H7 (cell line): ENCODE results near the gene SLC7A10. TPM values are rescaled to one million over a fixed set of nuclear protein-coding genes. Genes with fewer than 3 reads are reported as not detected.
A peak's percentile ranks its signal among the peaks of the same experiment; 100 is the strongest.
"Not testable (repeated sequence)": the region's sequence is repeated elsewhere in the genome, so short reads cannot be mapped to it uniquely, and the experiment has no call there.

Source experiments
- DNase-seq: peaks from one replicate; pipeline ENCODE4 v3.0.0; 2012
- H3K27me3 ChIP-seq: 2 replicates; pipeline ENCODE4 v1.6.0; 2011; ENCODE audit warnings: mild to moderate bottlenecking, low read length; ENCODE audit not compliant: control insufficient read depth, insufficient read depth
- H3K36me3 ChIP-seq: replicated peaks from 2 replicates; pipeline ENCODE4 v1.5.1; 2011; ENCODE audit warnings: low read length; ENCODE audit not compliant: control insufficient read depth, insufficient read depth
- H3K4me3 ChIP-seq: 2 replicates; pipeline ENCODE4 v1.5.1; 2011; ENCODE audit warnings: low read depth, mild to moderate bottlenecking, control low read depth, low read length, moderate library complexity; ENCODE audit not compliant: insufficient read depth
- total RNA-seq: library from RNA; depleted of rRNA; stranded (reverse); fragments of >200 nt; shearing (Covaris generic); gene quantifications from 2 replicates; pipeline ENCODE4 v1.2.3, GENCODE V29; 2014

SLC7A10 gene
- total RNA-seq, 1 experiment from 2014 or later: 3.0 TPM

DNA sequence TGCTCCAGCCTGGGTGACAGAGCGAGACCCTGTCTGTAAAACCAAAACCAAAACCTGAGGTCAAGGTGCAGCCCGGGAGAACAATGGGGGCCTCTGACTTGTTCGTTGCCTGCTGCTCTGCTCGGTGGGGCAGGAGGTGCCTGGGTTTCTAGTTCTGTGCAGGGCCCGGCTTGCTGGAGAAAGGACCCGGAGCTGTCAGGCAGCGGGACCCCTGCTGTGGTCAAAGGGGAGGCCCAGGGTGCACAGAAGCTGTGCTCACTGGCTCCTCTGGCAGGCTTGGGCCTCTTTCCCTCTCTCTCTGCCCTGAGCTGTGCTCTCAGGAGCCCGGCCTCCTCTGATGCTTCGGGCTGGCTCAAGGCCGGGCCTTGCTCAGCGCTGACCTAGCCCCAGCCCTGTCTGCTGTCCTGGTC lies 28.1 kb downstream of the SLC7A10 start:
- peaks cover 10% of the 10 kb centered on the region for H3K27me3 ChIP-seq
- no peak overlapping the region for H3K4me3 ChIP-seq
- peak; percentile 45 for DNase-seq
- peaks cover 2% of the 10 kb centered on the region for H3K36me3 ChIP-seq

DNA sequence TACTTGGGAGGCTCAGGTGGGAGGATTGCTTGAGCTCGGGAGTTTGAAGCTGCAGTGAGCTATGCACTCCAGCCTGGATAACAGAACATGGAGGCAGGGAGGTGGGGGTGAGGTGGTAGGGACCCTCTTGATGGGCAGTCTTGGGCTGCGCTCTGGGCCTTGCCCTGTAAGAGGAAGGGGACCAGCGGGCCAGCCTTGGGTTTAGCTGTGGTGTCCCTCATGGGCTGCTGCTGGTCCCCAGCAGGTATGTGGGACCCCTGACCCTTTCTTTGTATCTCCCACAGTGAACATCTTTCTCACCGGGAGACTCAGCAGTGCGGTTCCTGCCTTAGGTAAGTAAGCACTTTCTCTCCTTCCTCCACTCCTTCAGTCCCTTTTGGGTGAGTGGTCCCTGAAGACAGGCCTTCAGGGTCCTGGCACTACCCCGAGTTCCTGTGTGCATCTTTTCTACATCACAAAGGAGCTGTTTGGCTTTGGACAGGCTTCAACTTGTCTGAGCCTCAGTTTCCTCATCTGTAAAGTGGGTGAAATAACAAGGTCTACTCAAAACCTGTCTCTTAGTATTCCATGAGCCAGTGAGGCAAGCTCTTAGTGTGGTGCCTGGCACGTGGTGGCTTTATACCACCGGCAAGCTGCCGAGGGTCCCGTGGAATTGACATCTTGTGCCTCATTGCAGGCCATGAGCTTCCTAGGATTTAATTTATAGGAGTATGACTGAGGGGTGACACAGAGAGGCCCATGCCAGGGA lies 29.0 kb downstream of the SLC7A10 start:
- peak; percentile 19 for DNase-seq
- no peak overlapping the region for H3K4me3 ChIP-seq
- H3K36me3 ChIP-seq: peaks cover 2% of the 10 kb centered on the region
- H3K27me3 ChIP-seq: peaks cover 10% of the 10 kb centered on the region

DNA sequence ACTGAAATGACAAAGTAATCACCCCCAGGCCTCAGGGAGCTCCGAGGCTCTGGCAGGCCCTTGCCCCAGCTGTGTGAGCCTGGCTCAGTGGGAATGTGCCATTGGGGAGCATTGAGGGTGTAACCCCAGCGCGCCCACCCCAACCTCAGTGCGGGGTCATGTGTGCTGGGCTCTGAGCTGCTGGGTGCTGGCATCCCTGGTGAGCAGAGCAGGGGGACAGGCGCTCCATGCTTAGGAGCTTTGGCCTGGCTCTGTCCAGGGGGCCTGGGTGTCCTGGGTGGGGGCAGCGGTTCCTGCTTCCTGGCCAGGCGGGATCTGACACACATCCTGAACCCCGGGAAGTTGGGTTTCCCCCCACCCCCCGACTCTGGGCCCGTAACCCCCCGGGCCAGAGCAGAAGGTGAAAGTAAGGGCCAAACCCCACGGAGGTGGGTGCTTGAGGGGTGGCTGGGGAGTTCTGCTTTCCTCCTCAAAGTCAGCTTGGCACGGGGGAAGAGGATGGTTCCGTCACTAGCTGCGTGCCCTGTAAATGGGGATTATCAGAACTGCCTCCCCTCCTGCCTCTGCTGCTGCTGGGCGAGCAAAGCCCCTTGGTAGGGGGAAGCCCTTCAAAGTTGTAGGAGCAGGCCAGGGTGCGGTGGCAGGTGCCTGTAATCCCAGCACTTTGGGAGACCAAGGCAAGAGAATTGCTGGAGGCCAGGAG lies 29.9 kb downstream of the SLC7A10 start:
- Histone ChIP-seq H3K27me3 (peaks cover 10% of the 10 kb centered on the region), H3K36me3 (peaks cover 2% of the 10 kb centered on the region), H3K4me3 (no peak overlapping the region)
- peak; percentile 38 for DNase-seq

DNA sequence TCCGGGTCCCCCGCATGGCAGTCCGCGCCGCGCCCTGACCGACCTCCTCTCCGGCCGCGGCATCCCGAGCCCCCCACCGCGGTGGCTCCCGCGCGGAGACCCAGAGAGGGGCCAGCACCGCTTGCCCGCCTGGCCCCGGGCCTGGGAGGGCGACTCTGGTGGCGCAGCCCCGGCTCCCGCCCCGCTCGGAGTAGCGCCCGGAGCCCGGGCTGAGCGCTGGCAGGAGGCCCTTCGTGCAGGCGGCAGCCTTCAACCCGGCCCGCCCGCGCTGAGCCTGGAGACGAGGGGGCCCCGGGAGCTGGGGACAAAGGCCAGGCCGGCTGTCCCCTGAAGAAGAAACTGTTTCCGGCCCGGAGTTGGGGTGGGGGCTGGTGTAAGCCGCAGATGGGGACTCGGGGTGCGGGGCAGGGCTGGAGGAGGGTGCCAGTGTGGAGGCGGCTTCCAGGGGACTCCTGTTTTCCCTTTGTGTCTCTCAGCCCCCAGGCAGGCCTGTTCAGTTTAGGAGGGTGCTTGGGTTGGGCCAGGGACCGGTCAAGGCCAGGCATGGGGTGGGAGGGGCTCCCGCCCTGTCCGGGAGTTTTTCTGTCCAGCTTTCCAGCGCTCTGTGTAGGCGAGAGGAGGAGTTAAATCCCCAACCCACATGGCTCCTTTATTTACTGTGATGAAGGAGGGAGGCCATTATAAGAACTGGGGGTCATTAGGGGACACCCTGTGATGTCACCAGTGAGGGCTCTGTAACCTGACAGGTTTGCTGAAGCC lies 30.6 kb downstream of the SLC7A10 start:
- peak; percentile 86 for DNase-seq
- Histone ChIP-seq H3K4me3 (peak overlapping the region; percentile 49), H3K36me3 (peaks cover 2% of the 10 kb centered on the region), H3K27me3 (peaks cover 10% of the 10 kb centered on the region)

DNA sequence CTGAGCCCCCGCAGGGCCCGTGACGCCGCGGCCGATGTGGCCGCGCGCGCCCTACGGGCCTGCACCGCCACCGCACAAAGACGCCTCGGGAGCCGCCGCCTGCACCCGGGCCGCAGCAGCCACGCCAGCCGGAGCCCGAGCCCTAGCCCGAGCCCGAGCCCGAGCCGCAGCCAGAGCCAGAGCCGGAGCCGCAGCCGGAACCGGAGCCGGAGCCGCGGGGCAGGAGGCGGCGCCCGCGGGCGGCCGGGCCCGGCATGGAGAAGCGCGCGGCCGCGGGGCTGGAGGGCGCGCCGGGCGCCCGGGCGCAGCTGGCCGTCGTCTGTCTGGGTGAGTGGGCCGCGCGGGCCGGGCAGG lies 31.1 kb downstream of the SLC7A10 start:
- no peak for DNase-seq
- peaks cover 2% of the 10 kb centered on the region for H3K36me3 ChIP-seq
- peaks cover 10% of the 10 kb centered on the region for H3K27me3 ChIP-seq

DNA sequence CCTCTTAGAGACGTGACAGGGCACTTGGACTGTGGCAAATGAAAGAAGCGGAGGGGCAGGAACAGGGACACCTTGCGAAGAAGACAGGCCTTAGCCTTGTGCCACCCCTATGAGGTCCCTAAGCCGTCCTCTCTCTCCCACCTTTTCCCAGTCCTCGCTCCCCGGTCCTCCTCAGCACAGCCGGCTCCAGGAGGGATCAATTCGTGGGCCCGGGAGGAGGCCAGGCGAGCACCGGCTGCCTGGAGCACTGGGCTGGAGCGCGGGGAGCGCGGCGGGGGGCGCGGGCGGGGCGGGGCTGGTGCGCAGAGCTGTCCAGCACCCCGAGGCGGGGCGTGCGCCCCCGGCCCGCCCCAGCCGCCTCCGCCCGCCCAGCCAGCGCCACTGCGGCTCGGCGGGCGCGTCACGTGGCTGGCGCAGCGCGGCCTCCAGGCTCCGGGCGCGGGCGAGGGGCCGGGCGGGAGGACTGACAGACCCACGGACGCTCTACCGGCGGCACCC lies 31.7 kb downstream of the SLC7A10 start, which contains the start of gene LRP3:
LRP3 (plus strand) TSS at position 466 of the 498 bp plus-strand sequence. CDS start 456 bp downstream, outside the sequence.
- DNase-seq: peak; percentile 92
- Histone ChIP-seq H3K36me3 (peaks cover 2% of the 10 kb centered on the region), H3K27me3 (peaks cover 10% of the 10 kb centered on the region), H3K4me3 (peak within 1 kb of the TSS; percentile 49)

More for the DNA sequence above, 31.1 kb downstream of the SLC7A10 start:
- peak overlapping the region; percentile 49 for H3K4me3 ChIP-seq

DNA sequence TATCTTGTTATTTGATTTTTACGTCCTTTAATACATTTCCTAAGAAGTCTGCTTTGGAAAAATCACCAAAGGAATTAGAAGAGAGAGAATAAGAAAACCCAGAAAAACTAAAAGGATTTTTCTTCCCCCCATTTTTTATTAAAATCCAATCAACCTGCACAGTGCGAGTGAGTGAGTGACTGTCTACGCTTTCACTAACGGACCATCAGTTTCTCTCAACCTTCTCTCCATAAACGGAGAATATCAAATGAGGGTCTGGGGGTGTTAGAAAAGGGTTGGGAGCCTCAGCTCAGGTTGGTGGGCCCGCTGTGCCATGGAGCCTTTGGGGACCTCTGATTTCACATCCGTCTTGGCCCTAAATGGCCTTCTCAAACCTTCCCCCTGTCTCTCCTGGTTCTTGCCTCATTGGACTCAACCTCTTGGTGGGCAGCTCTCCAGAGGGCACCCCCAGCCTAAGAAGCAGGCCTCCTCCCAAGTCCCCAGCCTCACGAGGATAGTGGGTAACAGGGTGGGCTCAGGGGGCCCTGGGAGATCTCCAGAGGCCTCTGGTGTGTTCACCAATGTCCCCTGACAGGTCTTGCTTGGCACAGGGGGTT lies 32.3 kb downstream of the SLC7A10 start:
- H3K36me3 ChIP-seq: peaks cover 2% of the 10 kb centered on the region
- peaks cover 10% of the 10 kb centered on the region for H3K27me3 ChIP-seq
- H3K4me3 ChIP-seq: peak overlapping the region; percentile 29
- DNase-seq: no peak

DNA sequence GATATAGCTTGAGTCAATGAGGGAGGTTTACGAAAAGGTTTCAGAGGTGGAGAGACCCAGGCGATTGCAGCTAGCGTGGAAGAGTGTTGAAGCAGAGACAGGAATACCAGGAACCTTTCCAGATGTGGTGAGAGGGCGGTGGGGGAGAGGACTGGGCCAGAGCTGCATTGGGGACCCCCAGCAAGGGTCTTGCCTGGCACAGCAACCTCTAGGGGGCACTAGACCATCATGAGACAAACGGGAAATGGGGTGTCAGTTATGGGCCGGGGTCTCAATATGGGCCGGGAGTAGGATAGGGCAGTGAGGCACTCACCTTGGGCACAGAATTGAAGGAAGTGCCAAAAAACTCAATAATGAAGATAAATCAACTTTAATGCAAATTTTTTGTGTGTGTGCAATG lies 33.6 kb downstream of the SLC7A10 start:
- no peak overlapping the region for H3K4me3 ChIP-seq
- peaks cover 2% of the 10 kb centered on the region for H3K36me3 ChIP-seq
- peaks cover 10% of the 10 kb centered on the region for H3K27me3 ChIP-seq
- peak; percentile 81 for DNase-seq

DNA sequence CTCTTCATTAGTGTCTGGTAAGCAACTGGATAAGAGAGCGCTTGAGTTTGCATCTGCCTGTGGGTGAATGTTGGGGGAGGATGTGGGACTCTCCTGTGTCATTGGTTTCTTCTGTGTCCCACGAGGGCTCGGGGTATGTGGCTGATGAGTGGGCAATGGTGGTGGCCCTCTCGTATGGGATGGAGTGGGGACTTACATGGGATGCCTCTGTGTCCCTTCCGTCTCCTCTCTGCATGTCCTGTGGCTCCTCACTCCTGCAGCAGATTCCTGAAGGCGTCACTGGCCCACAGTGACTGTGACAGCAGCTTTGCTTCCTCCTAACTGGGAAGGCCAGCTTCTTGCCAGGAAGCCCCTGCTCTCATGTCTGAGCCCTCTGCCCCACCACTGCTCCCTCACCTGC lies 34.1 kb downstream of the SLC7A10 start:
- H3K27me3 ChIP-seq: peaks cover 10% of the 10 kb centered on the region
- peak; percentile 15 for DNase-seq
- H3K36me3 ChIP-seq: no peaks in the 10 kb centered on the region
- no peak overlapping the region for H3K4me3 ChIP-seq

DNA sequence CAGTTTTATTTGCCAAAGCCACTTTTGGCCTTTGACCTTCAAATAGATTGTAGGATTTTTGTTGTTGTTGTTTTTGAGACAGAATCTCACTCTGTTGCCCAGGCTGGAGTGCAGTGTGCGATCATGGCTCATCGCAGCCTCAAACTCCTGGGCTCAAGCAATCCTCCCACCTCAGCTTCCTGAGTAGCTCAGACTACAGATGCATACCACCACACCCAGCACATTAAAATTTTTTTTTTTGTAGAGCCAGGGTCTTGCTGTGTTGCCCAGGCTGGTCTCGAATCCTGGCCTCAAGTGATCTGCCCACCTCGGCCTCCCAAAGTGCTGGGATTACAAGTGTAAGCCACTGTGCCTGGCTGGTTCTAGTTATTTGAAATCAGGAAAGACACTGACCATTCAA lies 34.6 kb downstream of the SLC7A10 start:
- DNase-seq, H3K36me3 ChIP-seq, H3K4me3 ChIP-seq, H3K27me3 ChIP-seq: not testable (repeated sequence)

DNA sequence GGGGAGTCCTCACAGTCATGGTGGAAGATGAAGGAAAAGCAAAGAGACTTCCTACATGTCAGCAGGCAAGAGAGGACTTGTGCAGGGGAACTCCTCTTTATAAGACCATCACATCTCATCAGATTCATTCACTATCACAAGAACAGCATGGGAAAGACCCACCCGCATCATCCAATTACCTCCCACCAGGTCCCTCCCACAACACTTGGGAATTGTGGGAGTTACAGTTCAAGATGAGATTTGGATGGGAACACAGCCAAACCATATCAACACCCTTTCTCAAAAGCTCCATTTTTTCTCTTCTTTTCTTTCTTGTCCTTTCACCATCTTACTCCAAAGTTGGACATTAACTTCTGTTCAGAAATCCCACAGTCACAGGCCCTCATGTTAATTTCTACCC lies 36.2 kb downstream of the SLC7A10 start:
- H3K27me3 ChIP-seq: peaks cover 10% of the 10 kb centered on the region
- no peak overlapping the region for H3K4me3 ChIP-seq
- no peaks in the 10 kb centered on the region for H3K36me3 ChIP-seq
- DNase-seq: no peak

DNA sequence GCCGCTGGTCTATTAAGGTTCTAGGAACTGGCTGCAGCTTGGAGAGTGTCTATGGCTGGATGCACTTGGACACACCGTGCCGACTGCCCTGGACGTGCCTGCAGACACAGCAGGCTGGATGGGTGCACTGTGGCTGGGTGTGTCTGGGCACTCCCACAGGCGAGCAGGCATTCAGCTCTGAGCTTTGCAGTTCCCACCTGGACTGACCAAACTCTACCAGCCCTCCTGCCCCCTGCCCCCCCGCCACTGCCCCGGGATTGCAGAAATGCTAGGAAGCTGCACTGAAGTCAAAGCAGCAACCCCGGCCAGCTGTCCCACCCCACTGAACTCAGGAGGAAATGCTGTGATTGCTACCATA lies 38.5 kb downstream of the SLC7A10 start:
- peak; percentile 48 for DNase-seq
- no peaks in the 10 kb centered on the region; the same call in 1 of the 2 replicates for H3K27me3 ChIP-seq
- H3K36me3 ChIP-seq: no peaks in the 10 kb centered on the region
- H3K4me3 ChIP-seq: no peak overlapping the region

DNA sequence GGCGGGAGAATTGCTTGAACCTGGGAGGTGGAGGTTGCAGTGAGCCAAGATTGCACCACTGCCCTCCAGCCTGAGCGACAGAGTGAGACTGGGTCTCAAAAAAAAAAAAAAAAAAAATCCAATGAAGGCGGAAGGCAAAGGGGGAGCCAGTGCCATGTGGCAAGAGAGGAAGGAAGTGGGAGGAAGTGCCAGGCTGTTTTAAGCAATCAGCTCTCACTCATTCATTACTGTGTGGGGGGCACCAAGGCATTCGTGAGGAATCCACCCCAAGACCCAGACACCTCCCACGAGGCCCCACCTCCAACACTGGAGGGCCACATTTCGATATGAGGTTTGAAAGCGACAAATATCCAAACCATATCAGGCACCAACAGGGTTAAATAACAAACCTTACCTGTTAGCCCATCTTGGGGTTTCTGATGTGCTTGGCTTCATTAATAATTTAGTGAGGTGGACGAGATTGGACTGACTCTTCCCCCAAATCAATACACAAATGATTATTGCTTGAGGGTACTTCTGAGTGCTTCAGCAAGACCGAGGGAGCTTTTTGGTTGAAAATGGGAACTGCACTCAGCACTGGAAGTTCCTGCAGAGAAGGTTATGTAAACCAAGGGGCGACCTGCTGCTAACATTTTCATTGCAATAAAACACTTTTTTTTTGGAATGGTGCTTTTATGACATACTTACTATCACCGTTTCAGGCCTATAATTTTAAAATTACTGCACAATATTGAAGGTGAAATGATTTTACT lies 39.0 kb downstream of the SLC7A10 start:
- DNase-seq: no peak
- no peaks in the 10 kb centered on the region for H3K36me3 ChIP-seq
- H3K27me3 ChIP-seq: no peaks in the 10 kb centered on the region
- no peak overlapping the region for H3K4me3 ChIP-seq
